A673 (cell line): ENCODE measurements around the gene CCNB1.

Experiments
- EZH2 ChIP-seq: fragments of 200-600 bp; sonication (generic); IDR thresholded peaks from 2 replicates; pipeline ENCODE4 v1.6.1; 2017; ENCODE audit warnings: borderline replicate concordance, low read depth, mild to moderate bottlenecking, mixed read lengths, antibody characterized with exemption, low read length; ENCODE audit not compliant: poor library complexity, severe bottlenecking
- TF ChIP-seq, protein P1 (sequence below): fragments of 300-800, 200-600 bp; sonication (generic); conservative IDR thresholded peaks from 2 replicates; pipeline ENCODE4 v1.5.1; 2017; ENCODE audit warnings: low read depth, mild to moderate bottlenecking, antibody characterized with exemption, low read length, moderate library complexity, mixed read lengths

DNA sequence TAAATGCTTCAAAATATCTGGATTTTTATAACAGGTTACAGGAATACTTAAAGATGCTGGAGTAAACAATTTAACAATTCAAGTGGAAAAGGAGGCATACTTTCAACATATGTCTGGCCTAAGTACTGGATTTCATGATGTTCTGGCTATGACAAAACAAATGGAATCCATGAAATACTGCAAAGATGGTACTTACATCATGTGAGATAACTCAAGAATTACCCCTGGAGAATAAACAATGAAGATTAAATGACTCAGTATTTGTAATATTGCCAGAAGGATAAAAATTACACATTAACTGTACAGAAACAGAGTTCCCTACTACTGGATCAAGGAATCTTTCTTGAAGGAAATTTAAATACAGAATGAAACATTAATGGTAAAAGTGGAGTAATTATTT lies 37.5 kb upstream of the CCNB1 start:
- TF ChIP-seq, protein P1, sequence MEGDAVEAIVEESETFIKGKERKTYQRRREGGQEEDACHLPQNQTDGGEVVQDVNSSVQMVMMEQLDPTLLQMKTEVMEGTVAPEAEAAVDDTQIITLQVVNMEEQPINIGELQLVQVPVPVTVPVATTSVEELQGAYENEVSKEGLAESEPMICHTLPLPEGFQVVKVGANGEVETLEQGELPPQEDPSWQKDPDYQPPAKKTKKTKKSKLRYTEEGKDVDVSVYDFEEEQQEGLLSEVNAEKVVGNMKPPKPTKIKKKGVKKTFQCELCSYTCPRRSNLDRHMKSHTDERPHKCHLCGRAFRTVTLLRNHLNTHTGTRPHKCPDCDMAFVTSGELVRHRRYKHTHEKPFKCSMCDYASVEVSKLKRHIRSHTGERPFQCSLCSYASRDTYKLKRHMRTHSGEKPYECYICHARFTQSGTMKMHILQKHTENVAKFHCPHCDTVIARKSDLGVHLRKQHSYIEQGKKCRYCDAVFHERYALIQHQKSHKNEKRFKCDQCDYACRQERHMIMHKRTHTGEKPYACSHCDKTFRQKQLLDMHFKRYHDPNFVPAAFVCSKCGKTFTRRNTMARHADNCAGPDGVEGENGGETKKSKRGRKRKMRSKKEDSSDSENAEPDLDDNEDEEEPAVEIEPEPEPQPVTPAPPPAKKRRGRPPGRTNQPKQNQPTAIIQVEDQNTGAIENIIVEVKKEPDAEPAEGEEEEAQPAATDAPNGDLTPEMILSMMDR: no peak
- no peak for TF ChIP-seq EZH2
